Neuronal stem cell (in vitro differentiated cells): ENCODE data around the gene TBC1D21.

Experiments
- DNase-seq: peaks from one replicate; pipeline ENCODE4 v3.0.0-alpha.2; 2013; ENCODE audit warnings: low spot score
- H2AFZ ChIP-seq: one replicate; pipeline ENCODE4 v1.6.1; 2013; ENCODE audit warnings: mild to moderate bottlenecking, low read length, inconsistent platforms
- H2AK5ac ChIP-seq: 2 replicates; pipeline ENCODE4 v1.6.1; 2013; ENCODE audit warnings: low read depth, mild to moderate bottlenecking, inconsistent platforms, low read length, moderate library complexity, mixed read lengths
- H2BK120ac ChIP-seq: 2 replicates; pipeline ENCODE4 v1.6.1; 2013; ENCODE audit warnings: low read depth, mild to moderate bottlenecking, inconsistent platforms, low read length, moderate library complexity, mixed read lengths
- H2BK12ac ChIP-seq: one replicate; pipeline ENCODE4 v1.6.1; 2013; ENCODE audit warnings: low read length, inconsistent platforms
- H2BK15ac ChIP-seq: 2 replicates; pipeline ENCODE4 v1.6.1; 2013; ENCODE audit warnings: mild to moderate bottlenecking, low read length, inconsistent platforms, mixed read lengths
- H2BK5ac ChIP-seq: one replicate; pipeline ENCODE4 v1.6.1; 2013; ENCODE audit warnings: inconsistent platforms, mild to moderate bottlenecking, low read length, moderate library complexity
- H3K14ac ChIP-seq: one replicate; pipeline ENCODE4 v1.6.1; 2013; ENCODE audit warnings: low read length, inconsistent platforms
- H3K18ac ChIP-seq: 2 replicates; pipeline ENCODE4 v1.6.1; 2013; ENCODE audit warnings: low read length, inconsistent platforms
- H3K23ac ChIP-seq: 2 replicates; pipeline ENCODE4 v1.6.1; 2013; ENCODE audit warnings: low read depth, mild to moderate bottlenecking, mixed read lengths, low read length, inconsistent platforms; ENCODE audit not compliant: poor library complexity
- H3K27ac ChIP-seq: replicated peaks from 3 replicates; pipeline ENCODE4 v1.5.1; 2013; ENCODE audit warnings: low read length, inconsistent platforms
- H3K27me3 ChIP-seq, 3 experiments: 2 replicates each; pipeline ENCODE4 v1.6.1; 2013; ENCODE audit warnings: low read length in 3 of 3, mild to moderate bottlenecking in 2 of 3, inconsistent platforms in 1 of 3, low read depth in 1 of 3, mixed read lengths in 1 of 3, moderate library complexity in 1 of 3; ENCODE audit not compliant: control insufficient read depth in 3 of 3, insufficient read depth in 3 of 3
- H3K36me3 ChIP-seq, 2 donors: replicated peaks in 1 of 2; 2 replicates each; pipeline ENCODE4 v1.6.1; 2013; ENCODE audit warnings: low read length in 2 of 2; ENCODE audit not compliant: control insufficient read depth in 2 of 2, insufficient read depth in 2 of 2
- H3K4ac ChIP-seq: 2 replicates; pipeline ENCODE4 v1.6.1; 2013; ENCODE audit warnings: inconsistent platforms, mild to moderate bottlenecking, low read length, moderate library complexity
- H3K4me1 ChIP-seq, 2 donors: 1 replicate in 1 of 2; 2 replicates in 1 of 2; pipeline ENCODE4 v1.6.1; 2013; ENCODE audit warnings: low read length in 2 of 2, low read depth in 1 of 2; ENCODE audit not compliant: control insufficient read depth in 2 of 2, insufficient read depth in 1 of 2
- H3K4me2 ChIP-seq: one replicate; pipeline ENCODE4 v1.6.1; 2013; ENCODE audit warnings: mild to moderate bottlenecking, low read length, inconsistent platforms; ENCODE audit not compliant: insufficient read depth, poor library complexity, severe bottlenecking
- H3K4me3 ChIP-seq, 2 donors: 2 replicates each; pipeline ENCODE4 v1.5.1; 2013; ENCODE audit warnings: low read length in 2 of 2, mild to moderate bottlenecking in 2 of 2, inconsistent platforms in 1 of 2, moderate library complexity in 1 of 2
- H3K79me1 ChIP-seq: one replicate; pipeline ENCODE4 v1.6.1; 2013; ENCODE audit warnings: low read depth, mild to moderate bottlenecking, inconsistent platforms, low read length, moderate library complexity
- H3K9ac ChIP-seq: one replicate; pipeline ENCODE4 v1.6.1; 2013; ENCODE audit warnings: mild to moderate bottlenecking, low read depth, low read length, inconsistent platforms; ENCODE audit not compliant: poor library complexity
- H3K9me3 ChIP-seq, 2 donors: replicated peaks in 1 of 2; 2 replicates each; pipeline versions ENCODE3 to v1.6.1; 2013; ENCODE audit warnings: low read length in 2 of 2, mild to moderate bottlenecking in 2 of 2, inconsistent platforms in 1 of 2, low read depth in 1 of 2, mixed read lengths in 1 of 2, moderate library complexity in 1 of 2; ENCODE audit not compliant: control insufficient read depth in 2 of 2, insufficient read depth in 1 of 2
- H4K8ac ChIP-seq: one replicate; pipeline ENCODE4 v1.6.1; 2013; ENCODE audit warnings: low read depth, mild to moderate bottlenecking, inconsistent platforms, low read length, moderate library complexity
- H4K91ac ChIP-seq: one replicate; pipeline ENCODE4 v1.6.1; 2013; ENCODE audit warnings: low read length, low read depth, mild to moderate bottlenecking, inconsistent platforms; ENCODE audit not compliant: poor library complexity
- WGBS, 2 donors: extraction: QIAGEN DNeasy Blood & Tissue Kit; methylation state at CpG; one replicate each; pipeline ENCODE4 v1.1.7; 2013; ENCODE audit warnings: missing lambda C conversion rate in 2 of 2, mixed read lengths in 1 of 2; ENCODE audit not compliant: insufficient read length in 2 of 2, insufficient replicate concordance in 1 of 2; ENCODE audit errors: extremely low coverage in 2 of 2; 5-methylcytosine and 5-hydroxymethylcytosine counted together

The TBC1D21 gene

GRCh38 chr15:73889053-73889761 lies 15.8 kb downstream of the TBC1D21 start:
- Histone ChIP-seq H3K36me3 (no peaks in the 10 kb centered on the region), H3K4me1 (peaks cover 0 to 2% of the 10 kb centered on the region in 2 donors), H3K27ac (no peak overlapping the region), H2BK5ac (no peak overlapping the region), H3K27me3 (peaks cover 0 to 19% (median 0%) of the 10 kb centered on the region in 3 experiments), H2AFZ (no peak overlapping the region), H3K9me3 (peaks cover 0 to 11% of the 10 kb centered on the region in 2 donors), H2BK120ac (no peak overlapping the region), H2BK15ac (no peak overlapping the region), H3K79me1 (no peaks in the 10 kb centered on the region), H2AK5ac (no peak overlapping the region), H4K91ac (no peak overlapping the region), H3K9ac (no peak overlapping the region), H3K18ac (no peak overlapping the region), H3K14ac (no peak overlapping the region), H3K4ac (no peak overlapping the region), H3K23ac (no peak overlapping the region), H4K8ac (no peak overlapping the region), H3K4me3 (no peak overlapping the region), H3K4me2 (no peak overlapping the region), H2BK12ac (no peak overlapping the region)
- WGBS, 2 donors = no CpG with 5 or more reads among the region's 6 CpGs
- DNase-seq = no peak

- no peak overlapping the region for H2BK120ac ChIP-seq
- H4K91ac ChIP-seq = no peak overlapping the region
- H2BK5ac ChIP-seq = no peak overlapping the region
- no peak for DNase-seq
- H3K9me3 ChIP-seq = peaks cover 0 to 11% of the 10 kb centered on the region in 2 donors
- H3K23ac ChIP-seq = peak overlapping the region; percentile 5
- H3K27me3 ChIP-seq = peaks cover 0 to 19% (median 0%) of the 10 kb centered on the region in 3 experiments
- H3K4me3 ChIP-seq = no peak overlapping the region
- no CpG with 5 or more reads among the region's 1 CpG for WGBS, 2 donors
- no peak overlapping the region for H3K18ac ChIP-seq
- H3K14ac ChIP-seq = no peak overlapping the region
- H3K4me1 ChIP-seq = peaks cover 0 to 6% of the 10 kb centered on the region in 2 donors
- H2BK12ac ChIP-seq = no peak overlapping the region
- no peak overlapping the region for H3K4ac ChIP-seq
- no peaks in the 10 kb centered on the region for H3K79me1 ChIP-seq
- no peak overlapping the region for H3K4me2 ChIP-seq
- H4K8ac ChIP-seq = no peak overlapping the region
- no peak overlapping the region for H2BK15ac ChIP-seq
- H3K9ac ChIP-seq = no peak overlapping the region
- no peaks in the 10 kb centered on the region for H3K36me3 ChIP-seq
- H3K27ac ChIP-seq = no peak overlapping the region
- no peak overlapping the region for H2AFZ ChIP-seq
- no peak overlapping the region for H2AK5ac ChIP-seq
These were observed 16.4 kb downstream of the TBC1D21 start for GRCh38 chr15:73889762-73890124.

GRCh38 chr15:73891328-73892315 lies 18.3 kb downstream of the TBC1D21 start:
- H2AK5ac ChIP-seq = no peak overlapping the region

More at GRCh38 chr15:73891328-73892315, 18.3 kb downstream of the TBC1D21 start:
- Histone ChIP-seq H3K18ac (peak overlapping the region; percentile 58), H3K4me2 (no peak overlapping the region), H2BK12ac (no peak overlapping the region), H2BK15ac (no peak overlapping the region), H4K8ac (no peak overlapping the region), H4K91ac (no peak overlapping the region), H3K27ac (no peak overlapping the region), H2BK120ac (no peak overlapping the region), H3K79me1 (no peaks in the 10 kb centered on the region), H3K4me3 (no peak overlapping the region), H3K23ac (no peak overlapping the region), H2AFZ (no peak overlapping the region), H3K4ac (no peak overlapping the region), H3K9ac (no peak overlapping the region), H3K14ac (peak overlapping the region; percentile 23), H3K27me3 (peaks cover 0 to 15% (median 0%) of the 10 kb centered on the region in 3 experiments), H2BK5ac (no peak overlapping the region), H3K4me1 (peaks cover 0 to 14% of the 10 kb centered on the region in 2 donors), H3K9me3 (peaks cover 0 to 11% of the 10 kb centered on the region in 2 donors), H3K36me3 (no peaks in the 10 kb centered on the region)
- DNase-seq = no peak
- no CpG with 5 or more reads among the region's 11 CpGs for WGBS, 2 donors
